NT2/D1 (cell line): ENCODE measurements around the gene IRGC.

Source experiments
- DNase-seq: peaks from one replicate; pipeline ENCODE4 v3.0.0-alpha.2; 2011; ENCODE audit warnings: low read depth, low spot score
- H3K27me3 ChIP-seq: 2 replicates; pipeline ENCODE4 v1.6.0; 2011; ENCODE audit warnings: mild to moderate bottlenecking; ENCODE audit not compliant: insufficient read length, insufficient read depth
- H3K36me3 ChIP-seq: 2 replicates; pipeline ENCODE4 v1.6.1; 2011; ENCODE audit warnings: mild to moderate bottlenecking, low read length, mixed read lengths; ENCODE audit not compliant: insufficient read depth, insufficient read length
- H3K4me1 ChIP-seq: 2 replicates; pipeline ENCODE4 v1.5.1; 2011; ENCODE audit not compliant: insufficient read depth, insufficient read length
- H3K4me3 ChIP-seq: 2 replicates; pipeline ENCODE4 v1.5.1; 2011; ENCODE audit warnings: low read depth; ENCODE audit not compliant: insufficient read length
- H3K9ac ChIP-seq: 2 replicates; pipeline ENCODE4 v1.6.0; 2011; ENCODE audit warnings: low read depth; ENCODE audit not compliant: insufficient read length
- H3K9me3 ChIP-seq: 2 replicates; pipeline ENCODE4 v1.5.1; 2011; ENCODE audit warnings: mild to moderate bottlenecking, low read length; ENCODE audit not compliant: insufficient read depth
- SUZ12 ChIP-seq: IDR thresholded peaks from 2 replicates; pipeline ENCODE4 v1.6.1; 2011; ENCODE audit not compliant: insufficient read length, insufficient read depth; ENCODE audit errors: extremely low read depth
- YY1 ChIP-seq: IDR thresholded peaks from 2 replicates; pipeline ENCODE4 v1.6.1; 2011; ENCODE audit not compliant: insufficient read length, insufficient read depth
- ZNF274 ChIP-seq: IDR thresholded peaks from 2 replicates; pipeline ENCODE4 v1.6.1; 2011; ENCODE audit warnings: mild to moderate bottlenecking, low read depth, low read length

IRGC gene

DNA sequence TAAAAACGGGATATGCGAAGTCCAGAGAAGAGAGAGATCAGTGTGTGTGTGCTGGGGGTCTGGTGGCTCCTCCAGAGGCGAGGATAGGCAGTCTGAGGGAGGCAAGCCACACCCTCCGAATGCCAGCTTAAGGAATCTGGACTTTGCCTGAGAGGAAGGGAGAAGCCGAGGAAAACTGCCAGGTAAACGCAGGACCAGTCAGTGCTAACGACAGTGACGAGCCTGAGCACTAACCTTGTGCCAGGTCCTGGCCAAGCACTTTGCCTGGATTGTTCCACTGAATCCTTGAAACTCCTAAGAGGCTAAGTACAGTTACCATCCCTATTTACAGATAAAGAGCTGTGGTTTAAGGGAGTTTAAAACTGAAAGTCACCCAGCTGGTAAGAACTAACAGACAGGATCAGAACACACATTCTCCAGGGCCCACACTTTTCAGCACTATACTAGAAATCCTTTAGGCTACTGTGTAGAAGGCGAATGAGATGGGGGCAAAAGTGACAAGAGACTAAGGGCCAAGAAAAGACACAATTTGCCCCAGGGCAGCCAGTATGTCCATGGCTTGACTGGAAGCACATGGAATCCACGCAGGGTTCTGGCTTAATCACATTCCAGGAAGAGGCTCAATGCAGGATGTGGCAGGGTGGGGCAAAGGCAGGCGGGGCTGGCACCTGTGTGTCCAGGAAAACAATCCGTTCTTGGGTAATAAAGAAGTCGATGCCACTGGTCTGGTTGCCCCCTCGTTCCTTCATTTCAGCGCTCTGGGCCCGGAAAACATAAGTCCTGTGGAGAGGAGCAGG is 23.8 kb downstream of the IRGC start:
- TF ChIP-seq YY1 (no peak), ZNF274 (no peak), SUZ12 (no peak)
- peaks cover 63% of the 10 kb centered on the region for H3K36me3 ChIP-seq
- no peak for DNase-seq

DNA sequence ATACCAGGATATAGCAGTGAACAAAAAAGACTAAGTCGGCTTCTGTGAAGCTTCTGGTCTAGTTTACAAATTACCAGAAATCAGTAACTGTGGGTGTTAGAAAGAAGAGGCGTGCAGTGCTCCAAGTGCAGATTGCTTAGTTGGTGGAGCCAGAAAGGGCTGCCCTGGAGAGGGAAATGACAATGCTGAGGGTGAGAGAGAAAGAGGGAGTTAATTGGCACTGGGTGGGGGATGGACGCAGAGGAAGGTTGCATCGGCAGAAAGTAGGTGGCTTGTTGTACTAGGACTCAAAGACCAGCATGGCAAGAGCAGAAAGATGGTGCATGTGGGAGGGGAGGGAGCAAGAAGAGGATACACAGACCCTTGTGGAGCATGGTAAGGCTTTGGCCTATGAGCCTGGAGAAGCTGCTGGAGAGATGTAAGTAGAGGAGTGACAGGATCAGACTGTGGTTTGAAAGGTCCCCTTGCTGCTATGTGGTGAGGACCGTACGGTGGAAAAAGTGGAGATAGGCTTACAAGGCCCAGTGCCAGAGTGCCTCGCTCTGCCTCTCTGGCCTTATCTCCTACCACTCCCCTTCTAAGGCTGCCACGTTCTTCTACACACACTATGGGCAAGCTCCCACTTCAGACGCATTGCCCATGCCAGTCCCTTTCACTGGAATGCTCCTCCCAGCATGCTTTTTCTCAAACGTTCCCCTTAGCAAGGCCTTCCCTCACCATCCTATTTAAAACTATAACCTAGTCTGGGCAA is 25.4 kb downstream of the IRGC start:
- peaks cover 70% of the 10 kb centered on the region for H3K36me3 ChIP-seq
- TF ChIP-seq ZNF274, result no peak
- no peak for TF ChIP-seq SUZ12
- TF ChIP-seq YY1, result no peak
- H3K4me3 ChIP-seq, result no peak overlapping the region
- no peaks in the 10 kb centered on the region for H3K9me3 ChIP-seq
- no peaks in the 10 kb centered on the region for H3K27me3 ChIP-seq
- H3K9ac ChIP-seq, result no peak overlapping the region
- H3K4me1 ChIP-seq, result peaks cover 5% of the 10 kb centered on the region
- DNase-seq, result no peak

More for the DNA sequence above, 23.8 kb downstream of the IRGC start:
- Histone ChIP-seq H3K27me3 (no peaks in the 10 kb centered on the region), H3K4me1 (peaks cover 5% of the 10 kb centered on the region), H3K4me3 (no peak overlapping the region), H3K9ac (no peak overlapping the region), H3K9me3 (no peaks in the 10 kb centered on the region)

DNA sequence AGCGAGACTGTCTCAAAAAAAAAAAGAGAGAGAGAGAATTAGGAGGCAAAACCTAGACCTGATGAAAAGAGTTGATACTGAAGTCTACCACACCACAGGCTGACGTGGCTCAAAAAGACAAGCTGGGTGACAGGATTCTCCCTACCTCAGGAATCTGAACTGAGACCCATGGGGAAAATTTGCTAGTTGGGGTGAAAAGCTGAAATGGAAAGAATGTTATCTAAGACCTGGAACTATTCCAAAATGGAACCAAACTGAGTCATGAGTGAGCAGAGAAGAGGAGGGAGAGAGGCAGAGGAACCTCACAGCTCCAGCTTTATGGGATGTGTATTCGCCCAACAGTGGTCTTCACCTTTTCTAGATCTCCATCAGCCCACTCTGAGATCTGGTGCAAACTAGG is 27.2 kb downstream of the IRGC start:
- no peaks in the 10 kb centered on the region for H3K9me3 ChIP-seq
- H3K27me3 ChIP-seq, result no peaks in the 10 kb centered on the region
- H3K4me1 ChIP-seq, result no peaks in the 10 kb centered on the region
- no peak for DNase-seq
- no peak overlapping the region for H3K9ac ChIP-seq
- TF ChIP-seq YY1 (no peak), SUZ12 (no peak), ZNF274 (no peak)
- no peak overlapping the region for H3K4me3 ChIP-seq
- peaks cover 72% of the 10 kb centered on the region for H3K36me3 ChIP-seq

DNA sequence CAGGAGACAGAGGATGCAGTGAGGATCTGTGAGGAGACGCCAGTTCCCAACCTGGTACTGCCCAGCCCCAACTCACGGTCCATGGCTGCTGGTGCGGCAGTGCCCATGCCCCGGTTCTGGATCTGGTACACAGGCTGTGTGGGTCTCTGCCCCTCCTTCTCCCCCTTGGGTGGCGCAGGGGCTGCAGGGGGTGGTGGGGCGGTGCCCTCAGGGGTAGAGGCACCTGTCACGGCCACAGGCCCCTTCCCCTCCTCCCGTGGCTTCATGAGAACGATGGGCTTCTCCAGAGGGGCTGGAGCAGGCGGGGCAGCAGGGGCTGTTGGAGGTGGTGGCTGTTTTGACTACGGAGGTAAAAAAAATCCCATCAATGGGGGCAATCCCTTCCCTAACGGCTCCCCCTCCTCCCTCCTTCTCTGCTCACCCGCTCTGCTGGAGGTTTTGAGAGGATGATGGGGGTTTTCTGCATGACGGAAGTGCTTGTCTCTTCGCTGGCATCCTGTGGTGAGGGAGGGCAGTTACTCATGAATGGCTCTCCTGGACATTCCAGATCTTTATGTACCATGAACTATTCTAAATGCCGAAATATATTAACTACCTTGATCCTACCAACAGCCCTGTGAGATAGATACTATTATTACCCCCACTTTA is 31.8 kb downstream of the IRGC start:
- no peak for TF ChIP-seq SUZ12
- TF ChIP-seq ZNF274, result no peak
- TF ChIP-seq YY1, result no peak

DNA sequence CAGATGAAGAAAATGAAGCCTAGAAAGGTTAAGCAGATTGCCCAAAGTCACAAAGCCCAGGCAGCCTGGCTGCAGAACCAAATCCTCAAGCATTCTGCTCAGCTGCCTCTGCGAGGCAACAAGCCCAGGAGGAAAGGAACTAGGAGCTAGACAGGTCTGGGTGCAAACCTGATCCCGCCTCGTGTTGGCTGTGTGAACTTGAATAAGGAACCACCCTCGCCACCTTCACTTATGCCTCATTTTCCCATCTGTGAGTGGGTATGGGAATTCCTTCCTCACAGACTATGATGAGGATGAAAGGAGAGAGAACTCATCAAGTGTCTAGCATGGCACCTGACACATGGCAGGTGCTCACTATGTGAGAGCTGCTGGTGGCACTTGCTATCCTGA is 32.3 kb downstream of the IRGC start:
- no peak for DNase-seq
- H3K27me3 ChIP-seq, result no peaks in the 10 kb centered on the region
- no peak overlapping the region for H3K4me3 ChIP-seq
- TF ChIP-seq ZNF274, result no peak
- no peak for TF ChIP-seq YY1
- no peak for TF ChIP-seq SUZ12
- no peak overlapping the region for H3K9ac ChIP-seq
- no peaks in the 10 kb centered on the region for H3K9me3 ChIP-seq
- H3K36me3 ChIP-seq, result peaks cover 77% of the 10 kb centered on the region
- peaks cover 3% of the 10 kb centered on the region for H3K4me1 ChIP-seq

More for the DNA sequence above, 31.8 kb downstream of the IRGC start:
- Histone ChIP-seq H3K4me3 (no peak overlapping the region), H3K27me3 (no peaks in the 10 kb centered on the region), H3K9ac (no peak overlapping the region), H3K9me3 (no peaks in the 10 kb centered on the region), H3K36me3 (peaks cover 81% of the 10 kb centered on the region), H3K4me1 (peaks cover 3% of the 10 kb centered on the region)
- no peak for DNase-seq

DNA sequence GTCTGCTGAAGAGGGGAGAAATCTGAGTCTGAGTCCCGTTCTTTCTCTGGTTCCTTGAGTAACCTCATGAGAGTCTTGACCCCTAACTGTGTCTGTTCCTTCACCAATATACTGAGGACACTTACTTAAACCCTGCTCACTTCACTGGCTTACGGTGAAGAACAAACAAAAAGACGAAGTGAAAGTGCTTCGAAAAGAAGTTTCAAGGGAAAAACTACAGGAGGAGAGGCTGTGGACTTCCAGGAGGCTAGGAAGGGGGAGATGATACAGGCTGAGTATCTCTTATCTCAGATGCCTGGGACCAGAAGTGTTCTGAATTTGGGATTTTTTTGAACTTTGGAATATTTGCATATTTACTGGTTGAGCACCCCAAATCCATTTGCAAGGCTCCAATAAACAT is 32.8 kb downstream of the IRGC start:
- H3K36me3 ChIP-seq, result peaks cover 72% of the 10 kb centered on the region

More for the DNA sequence above, 32.8 kb downstream of the IRGC start:
- no peaks in the 10 kb centered on the region for H3K27me3 ChIP-seq
- H3K9ac ChIP-seq, result no peak overlapping the region
- TF ChIP-seq SUZ12, result no peak
- TF ChIP-seq YY1, result no peak
- TF ChIP-seq ZNF274, result no peak
- no peak for DNase-seq
- no peak overlapping the region for H3K4me3 ChIP-seq
- no peaks in the 10 kb centered on the region for H3K9me3 ChIP-seq
- peaks cover 3% of the 10 kb centered on the region for H3K4me1 ChIP-seq
